ENCODE results near the gene ZNF396. TPM values are rescaled to one million over a fixed set of nuclear protein-coding genes. Genes with fewer than 3 reads are reported as not detected.

The ZNF396 gene
- total and polyA plus RNA-seq, 2 donors from 2014 or later, result 4.7 to 6.5 TPM

DNA sequence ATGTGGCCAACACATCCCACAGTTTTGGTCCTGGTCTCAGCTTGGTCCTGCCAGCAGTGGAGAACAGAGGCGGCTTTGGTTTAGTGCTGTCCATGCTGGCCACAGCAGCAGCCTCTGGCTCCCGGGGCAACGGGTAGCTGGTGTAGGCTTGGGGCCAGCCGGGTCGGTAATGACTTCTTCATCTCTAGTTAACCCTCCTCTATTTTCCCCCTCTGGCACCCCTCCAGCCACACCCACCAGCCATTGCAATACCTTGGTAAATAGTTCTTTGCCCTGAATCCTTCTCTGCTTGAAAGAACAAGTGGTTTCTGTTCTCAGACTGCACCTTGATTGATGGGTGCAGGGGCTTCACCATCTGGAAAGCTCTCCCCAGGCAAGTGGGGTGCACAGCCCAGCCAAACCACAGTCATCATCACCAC, 31.7 kb upstream of the ZNF396 start:
- FAIRE-seq (no peak), DNase-seq (no peak)
- intact Hi-C loops (cut with DNase I), result no loop called here
- H3K4me3 ChIP-seq (ENCODE audit: low read length in 3 of 3), result no peak overlapping the region
- TF ChIP-seq, protein P1, sequence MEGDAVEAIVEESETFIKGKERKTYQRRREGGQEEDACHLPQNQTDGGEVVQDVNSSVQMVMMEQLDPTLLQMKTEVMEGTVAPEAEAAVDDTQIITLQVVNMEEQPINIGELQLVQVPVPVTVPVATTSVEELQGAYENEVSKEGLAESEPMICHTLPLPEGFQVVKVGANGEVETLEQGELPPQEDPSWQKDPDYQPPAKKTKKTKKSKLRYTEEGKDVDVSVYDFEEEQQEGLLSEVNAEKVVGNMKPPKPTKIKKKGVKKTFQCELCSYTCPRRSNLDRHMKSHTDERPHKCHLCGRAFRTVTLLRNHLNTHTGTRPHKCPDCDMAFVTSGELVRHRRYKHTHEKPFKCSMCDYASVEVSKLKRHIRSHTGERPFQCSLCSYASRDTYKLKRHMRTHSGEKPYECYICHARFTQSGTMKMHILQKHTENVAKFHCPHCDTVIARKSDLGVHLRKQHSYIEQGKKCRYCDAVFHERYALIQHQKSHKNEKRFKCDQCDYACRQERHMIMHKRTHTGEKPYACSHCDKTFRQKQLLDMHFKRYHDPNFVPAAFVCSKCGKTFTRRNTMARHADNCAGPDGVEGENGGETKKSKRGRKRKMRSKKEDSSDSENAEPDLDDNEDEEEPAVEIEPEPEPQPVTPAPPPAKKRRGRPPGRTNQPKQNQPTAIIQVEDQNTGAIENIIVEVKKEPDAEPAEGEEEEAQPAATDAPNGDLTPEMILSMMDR (IDR thresholded peaks at IDR 0.05; ENCODE audit: borderline replicate concordance, extremely low read depth, insufficient read depth), result no peak
- H3K36me3 ChIP-seq (ENCODE audit: control insufficient read depth in 2 of 3, insufficient read depth in 3 of 3, low read length in 3 of 3), result no peaks in the 10 kb centered on the region
- H3K4me1 ChIP-seq (ENCODE audit: control insufficient read depth in 2 of 3, insufficient read depth in 2 of 3, low read depth in 1 of 3, low read length in 3 of 3), result no peaks in the 10 kb centered on the region
- H3K9ac ChIP-seq (ENCODE audit: low read length in 3 of 3), result no peak overlapping the region
- H3K27ac ChIP-seq (ENCODE audit: low read depth in 2 of 2, low read length in 2 of 2), result no peak overlapping the region
- H3K9me3 ChIP-seq (ENCODE audit: control insufficient read depth in 2 of 3, insufficient read depth in 1 of 3, low read length in 3 of 3), result no peaks in the 10 kb centered on the region
- no peaks in the 10 kb centered on the region for H3K27me3 ChIP-seq (ENCODE audit: control insufficient read depth, insufficient read depth, low read length)

DNA sequence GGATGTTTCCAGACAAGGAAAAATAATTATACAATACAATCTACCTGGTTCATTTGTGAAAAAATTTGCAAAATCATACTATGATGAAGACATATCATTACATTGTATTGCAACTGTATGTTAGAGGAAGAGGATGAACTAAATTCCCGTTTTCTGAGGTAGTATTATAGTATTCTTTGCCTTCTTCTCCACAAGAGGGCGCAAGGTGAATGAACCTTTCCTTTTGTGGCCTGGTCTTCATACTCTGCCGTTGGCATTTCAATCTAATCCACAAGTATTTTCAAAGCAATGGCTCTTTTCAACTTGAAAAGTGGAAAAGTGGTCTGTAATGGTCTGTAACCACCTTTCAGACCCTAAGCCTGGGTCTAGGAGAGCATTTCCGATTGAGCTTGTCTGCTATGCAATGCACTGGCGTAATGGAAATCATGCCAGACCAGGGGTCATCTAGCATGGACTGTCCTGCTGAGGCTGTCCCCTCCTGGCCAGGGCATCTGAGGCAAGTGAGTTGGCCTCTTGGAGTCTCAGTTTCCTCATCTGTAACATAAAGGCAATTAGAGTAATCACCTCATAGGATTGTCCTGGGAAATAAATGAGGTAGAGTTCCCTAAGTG, 30.8 kb upstream of the ZNF396 start:
- intact Hi-C loops (cut with DNase I), result no loop called here
- Histone ChIP-seq H3K27me3 (ENCODE audit: control insufficient read depth, insufficient read depth, low read length) (no peaks in the 10 kb centered on the region), H3K9ac (ENCODE audit: low read length in 3 of 3) (no peak overlapping the region), H3K4me1 (ENCODE audit: control insufficient read depth in 2 of 3, insufficient read depth in 2 of 3, low read depth in 1 of 3, low read length in 3 of 3) (no peaks in the 10 kb centered on the region), H3K36me3 (ENCODE audit: control insufficient read depth in 2 of 3, insufficient read depth in 3 of 3, low read length in 3 of 3) (no peaks in the 10 kb centered on the region), H3K4me3 (ENCODE audit: low read length in 3 of 3) (no peak overlapping the region), H3K9me3 (ENCODE audit: control insufficient read depth in 2 of 3, insufficient read depth in 1 of 3, low read length in 3 of 3) (no peaks in the 10 kb centered on the region), H3K27ac (ENCODE audit: low read depth in 2 of 2, low read length in 2 of 2) (no peak overlapping the region)
- peak in 3 of 5 donors; percentile 42 to 92 (median 78) for DNase-seq
- FAIRE-seq, result peak; percentile 96
- TF ChIP-seq, protein P1 (IDR thresholded peaks at IDR 0.05; ENCODE audit: borderline replicate concordance, extremely low read depth, insufficient read depth), result peak; percentile 76

DNA sequence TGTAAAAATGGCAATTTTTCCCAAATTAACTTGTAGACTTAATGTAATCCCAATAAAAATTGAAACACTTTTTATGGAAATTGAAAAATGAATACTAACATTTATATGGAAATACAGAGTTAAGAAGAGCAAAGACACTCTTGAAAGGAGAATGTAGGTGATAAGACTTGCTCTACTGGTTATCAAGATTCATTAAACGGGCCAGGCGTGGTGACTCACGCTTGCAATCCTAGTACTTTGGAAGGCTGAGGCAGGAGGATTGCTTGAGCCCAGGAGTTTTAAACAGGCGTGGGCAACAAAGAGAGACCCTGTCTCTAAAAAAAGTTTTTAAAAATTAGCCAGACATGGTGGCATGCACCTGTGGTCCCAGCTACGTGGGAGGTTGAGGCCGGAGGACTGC, 29.5 kb upstream of the ZNF396 start:
- no peak for FAIRE-seq
- DNase-seq, result no peak
- Histone ChIP-seq H3K27me3 (ENCODE audit: control insufficient read depth, insufficient read depth, low read length) (no peaks in the 10 kb centered on the region), H3K9me3 (ENCODE audit: control insufficient read depth in 2 of 3, insufficient read depth in 1 of 3, low read length in 3 of 3) (no peaks in the 10 kb centered on the region), H3K9ac (ENCODE audit: low read length in 3 of 3) (no peak overlapping the region), H3K27ac (ENCODE audit: low read depth in 2 of 2, low read length in 2 of 2) (no peak overlapping the region), H3K4me3 (ENCODE audit: low read length in 3 of 3) (no peak overlapping the region), H3K36me3 (ENCODE audit: control insufficient read depth in 2 of 3, insufficient read depth in 3 of 3, low read length in 3 of 3) (no peaks in the 10 kb centered on the region), H3K4me1 (ENCODE audit: control insufficient read depth in 2 of 3, insufficient read depth in 2 of 3, low read depth in 1 of 3, low read length in 3 of 3) (no peaks in the 10 kb centered on the region)
- TF ChIP-seq, protein P1 (IDR thresholded peaks at IDR 0.05; ENCODE audit: borderline replicate concordance, extremely low read depth, insufficient read depth), result no peak
- intact Hi-C loops (cut with DNase I), result no loop called here

DNA sequence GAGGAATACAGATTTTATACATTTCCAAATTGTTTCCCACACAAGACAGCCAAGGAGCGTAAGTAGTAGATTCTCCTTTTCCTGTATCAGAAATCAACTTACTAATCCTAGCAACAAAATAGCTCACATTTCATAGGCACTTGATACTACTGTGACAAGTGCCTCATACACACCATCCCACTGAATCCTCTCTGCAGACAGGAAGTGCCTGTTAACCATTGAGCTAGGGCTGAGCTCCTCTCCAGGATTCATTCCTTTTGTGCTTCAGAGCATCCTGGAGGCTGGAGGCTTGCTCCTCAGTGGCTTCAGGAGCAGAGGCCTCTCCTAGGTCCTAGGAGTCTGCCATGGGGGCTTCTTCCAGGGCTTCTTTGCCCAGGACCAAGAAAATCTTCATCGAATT, 20.8 kb upstream of the ZNF396 start:
- no peak for DNase-seq
- H3K36me3 ChIP-seq (ENCODE audit: control insufficient read depth in 2 of 3, insufficient read depth in 3 of 3, low read length in 3 of 3), result no peaks in the 10 kb centered on the region
- H3K4me1 ChIP-seq (ENCODE audit: control insufficient read depth in 2 of 3, insufficient read depth in 2 of 3, low read depth in 1 of 3, low read length in 3 of 3), result no peaks in the 10 kb centered on the region
- no peak overlapping the region for H3K4me3 ChIP-seq (ENCODE audit: low read length in 3 of 3)
- no peaks in the 10 kb centered on the region for H3K9me3 ChIP-seq (ENCODE audit: control insufficient read depth in 2 of 3, insufficient read depth in 1 of 3, low read length in 3 of 3)
- intact Hi-C loops (cut with DNase I), result no loop called here
- H3K27me3 ChIP-seq (ENCODE audit: control insufficient read depth, insufficient read depth, low read length), result no peaks in the 10 kb centered on the region
- no peak for FAIRE-seq
- H3K27ac ChIP-seq (ENCODE audit: low read depth in 2 of 2, low read length in 2 of 2), result no peak overlapping the region
- TF ChIP-seq, protein P1 (IDR thresholded peaks at IDR 0.05; ENCODE audit: borderline replicate concordance, extremely low read depth, insufficient read depth), result no peak
- H3K9ac ChIP-seq (ENCODE audit: low read length in 3 of 3), result no peak overlapping the region
